ENCODE results near the gene RFNG. TPM values are rescaled to one million over a fixed set of nuclear protein-coding genes. Genes with fewer than 3 reads are reported as not detected.

The RFNG gene
- total and polyA plus RNA-seq, 2 of the 13 experiments (the other 11 are each of a cell fraction or from before 2014, with no cell fraction given): 61.4 to 64.0 TPM

- TF ChIP-seq ZNF263 (CRISPR knock-in tag; IDR thresholded peaks at IDR 0.05) (0 out of 2 replicates have a peak, but pooled peaks have one; percentile 30), ZNF619 (CRISPR knock-in tag; IDR thresholded peaks at IDR 0.05) (no peak), MNT (IDR thresholded peaks at IDR 0.05) (no peak), HMGXB3 (CRISPR knock-in tag; IDR thresholded peaks at IDR 0.05; ENCODE audit: borderline replicate concordance) (no peak), MTA1 (CRISPR knock-in tag; IDR thresholded peaks at IDR 0.05; ENCODE audit: borderline replicate concordance) (peak; percentile 17; the same call in 1 of the 2 replicates), ZC3H13 (CRISPR knock-in tag; IDR thresholded peaks at IDR 0.05) (peak; percentile 88), ZNF333 (CRISPR knock-in tag; IDR thresholded peaks at IDR 0.05; ENCODE audit: borderline replicate concordance) (peak; percentile 19; the same call in 1 of the 2 replicates), NR1H2 (CRISPR knock-in tag; IDR thresholded peaks at IDR 0.05; ENCODE audit: borderline replicate concordance, low read depth) (peak; percentile 56; the same call in 1 of the 2 replicates), KDM5B (CRISPR knock-in tag; IDR thresholded peaks at IDR 0.05; ENCODE audit: borderline replicate concordance) (peak; percentile 45; the same call in 1 of the 2 replicates), MXD3 (CRISPR knock-in tag; IDR thresholded peaks at IDR 0.05) (0 out of 2 replicates have a peak, but pooled peaks have one; percentile 10), AKAP8 (CRISPR knock-in tag; IDR thresholded peaks at IDR 0.05) (peak; percentile 39; the same call in 1 of the 2 replicates), ZNF83 (CRISPR knock-in tag; IDR thresholded peaks at IDR 0.05; ENCODE audit: borderline replicate concordance) (0 out of 2 replicates have a peak, but pooled peaks have one; percentile 56)
These were observed 49.1 kb upstream of the RFNG start (continued) for GRCh38 chr17:82100502-82101298.
